ENCODE data around the gene TIA1. TPM values are rescaled to one million over a fixed set of nuclear protein-coding genes. Genes with fewer than 3 reads are reported as not detected.
"Not testable (repeated sequence)": the region's sequence is repeated elsewhere in the genome, so short reads cannot be mapped to it uniquely, and the experiment has no call there.

The TIA1 gene
- polyA plus RNA-seq, 2 donors = 22.8 to 51.3 TPM

GRCh38 chr2:70173520-70173919 lies 74.9 kb downstream of the TIA1 start:
- WGBS, 2 donors = 94% methylated on average over 8 of the region's 8 CpGs
- H3K9me3 ChIP-seq (ENCODE audit: control insufficient read depth in 2 of 2, insufficient read depth in 1 of 2, low read depth in 1 of 2, low read length in 1 of 2) = no peaks in the 10 kb centered on the region
- no peak overlapping the region for H3K27ac ChIP-seq (ENCODE audit: low read depth in 2 of 2, low read length in 1 of 2)
- H3K4me3 ChIP-seq (ENCODE audit: low read depth in 1 of 2, low read length in 2 of 2) = no peak overlapping the region
- H3K36me3 ChIP-seq (ENCODE audit: control insufficient read depth in 2 of 2, insufficient read depth in 2 of 2, low read length in 1 of 2) = peaks cover 4 to 6% of the 10 kb centered on the region in 2 donors
- H3K4me1 ChIP-seq (ENCODE audit: control insufficient read depth in 2 of 2, insufficient read depth in 2 of 2, low read length in 1 of 2) = no peaks in the 10 kb centered on the region
- H3K27me3 ChIP-seq (ENCODE audit: control insufficient read depth in 1 of 2, insufficient read depth in 2 of 2, low read length in 2 of 2) = no peaks in the 10 kb centered on the region

- not testable (repeated sequence) for H3K9me3 ChIP-seq (ENCODE audit: control insufficient read depth in 2 of 2, insufficient read depth in 1 of 2, low read depth in 1 of 2, low read length in 1 of 2); H3K27ac ChIP-seq (ENCODE audit: low read depth in 2 of 2, low read length in 1 of 2); H3K36me3 ChIP-seq (ENCODE audit: control insufficient read depth in 2 of 2, insufficient read depth in 2 of 2, low read length in 1 of 2); H3K4me1 ChIP-seq (ENCODE audit: control insufficient read depth in 2 of 2, insufficient read depth in 2 of 2, low read length in 1 of 2); H3K4me3 ChIP-seq (ENCODE audit: low read depth in 1 of 2, low read length in 2 of 2); H3K27me3 ChIP-seq (ENCODE audit: control insufficient read depth in 1 of 2, insufficient read depth in 2 of 2, low read length in 2 of 2)
- 89 to 94% methylated on average over 11 of the region's 11 CpGs for WGBS, 2 donors
Measured at GRCh38 chr2:70169654-70170245, 78.7 kb downstream of the TIA1 start.

- 54 to 67% methylated on average over 2 of the region's 2 CpGs for WGBS, 2 donors
- Histone ChIP-seq H3K27ac (ENCODE audit: low read depth in 2 of 2, low read length in 1 of 2) (no peak overlapping the region), H3K4me3 (ENCODE audit: low read depth in 1 of 2, low read length in 2 of 2) (no peak overlapping the region), H3K9me3 (ENCODE audit: control insufficient read depth in 2 of 2, insufficient read depth in 1 of 2, low read depth in 1 of 2, low read length in 1 of 2) (no peaks in the 10 kb centered on the region), H3K4me1 (ENCODE audit: control insufficient read depth in 2 of 2, insufficient read depth in 2 of 2, low read length in 1 of 2) (no peaks in the 10 kb centered on the region), H3K27me3 (ENCODE audit: control insufficient read depth in 1 of 2, insufficient read depth in 2 of 2, low read length in 2 of 2) (no peaks in the 10 kb centered on the region), H3K36me3 (ENCODE audit: control insufficient read depth in 2 of 2, insufficient read depth in 2 of 2, low read length in 1 of 2) (peaks cover 3 to 5% of the 10 kb centered on the region in 2 donors)
Measured at GRCh38 chr2:70161069-70161534, 87.3 kb downstream of the TIA1 start.

GRCh38 chr2:70160545-70160944 lies 87.9 kb downstream of the TIA1 start:
- Histone ChIP-seq H3K4me1 (ENCODE audit: control insufficient read depth in 2 of 2, insufficient read depth in 2 of 2, low read length in 1 of 2) (no peaks in the 10 kb centered on the region), H3K4me3 (ENCODE audit: low read depth in 1 of 2, low read length in 2 of 2) (no peak overlapping the region), H3K36me3 (ENCODE audit: control insufficient read depth in 2 of 2, insufficient read depth in 2 of 2, low read length in 1 of 2) (peaks cover 3 to 5% of the 10 kb centered on the region in 2 donors), H3K9me3 (ENCODE audit: control insufficient read depth in 2 of 2, insufficient read depth in 1 of 2, low read depth in 1 of 2, low read length in 1 of 2) (no peaks in the 10 kb centered on the region), H3K27ac (ENCODE audit: low read depth in 2 of 2, low read length in 1 of 2) (peak overlapping the region in 1 of 2 donors; percentile 4), H3K27me3 (ENCODE audit: control insufficient read depth in 1 of 2, insufficient read depth in 2 of 2, low read length in 2 of 2) (no peaks in the 10 kb centered on the region)
- 87% methylated on average over 6 of the region's 6 CpGs for WGBS, 2 donors

Other genes starting within 250 kb of the TIA1 start
- 100 to 1,000 TPM; 314 to 323 TPM for gene PCBP1, start 161.2 kb downstream of the TIA1 start, polyA plus RNA-seq
- gene C2orf42, start 57.6 kb downstream of the TIA1 start, polyA plus RNA-seq = 1 to 10 TPM; 2.8 to 2.9 TPM
- gene PCYOX1, start 9.5 kb upstream of the TIA1 start, polyA plus RNA-seq = 10 to 100 TPM; 13.4 to 19.0 TPM
- gene SNRPG, start 45.1 kb upstream of the TIA1 start, polyA plus RNA-seq = 100 to 1,000 TPM; 160 to 164 TPM
- 10 to 100 TPM; 25.1 to 33.1 TPM for gene FAM136A, start 53.4 kb upstream of the TIA1 start, polyA plus RNA-seq

Data from esophagus (tissue), 2 donors.